NCI-H526 (cell line): ENCODE data around the gene SHISA5.
"Not testable (repeated sequence)": the region's sequence is repeated elsewhere in the genome, so short reads cannot be mapped to it uniquely, and the experiment has no call there.

Experiments
- DNase-seq, 2 experiments: peaks; one replicate each; lab custom pipeline; 2025; lab: John Stamatoyannopoulos, UW

Gene SHISA5, protein sequence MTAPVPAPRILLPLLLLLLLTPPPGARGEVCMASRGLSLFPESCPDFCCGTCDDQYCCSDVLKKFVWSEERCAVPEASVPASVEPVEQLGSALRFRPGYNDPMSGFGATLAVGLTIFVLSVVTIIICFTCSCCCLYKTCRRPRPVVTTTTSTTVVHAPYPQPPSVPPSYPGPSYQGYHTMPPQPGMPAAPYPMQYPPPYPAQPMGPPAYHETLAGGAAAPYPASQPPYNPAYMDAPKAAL

DNA sequence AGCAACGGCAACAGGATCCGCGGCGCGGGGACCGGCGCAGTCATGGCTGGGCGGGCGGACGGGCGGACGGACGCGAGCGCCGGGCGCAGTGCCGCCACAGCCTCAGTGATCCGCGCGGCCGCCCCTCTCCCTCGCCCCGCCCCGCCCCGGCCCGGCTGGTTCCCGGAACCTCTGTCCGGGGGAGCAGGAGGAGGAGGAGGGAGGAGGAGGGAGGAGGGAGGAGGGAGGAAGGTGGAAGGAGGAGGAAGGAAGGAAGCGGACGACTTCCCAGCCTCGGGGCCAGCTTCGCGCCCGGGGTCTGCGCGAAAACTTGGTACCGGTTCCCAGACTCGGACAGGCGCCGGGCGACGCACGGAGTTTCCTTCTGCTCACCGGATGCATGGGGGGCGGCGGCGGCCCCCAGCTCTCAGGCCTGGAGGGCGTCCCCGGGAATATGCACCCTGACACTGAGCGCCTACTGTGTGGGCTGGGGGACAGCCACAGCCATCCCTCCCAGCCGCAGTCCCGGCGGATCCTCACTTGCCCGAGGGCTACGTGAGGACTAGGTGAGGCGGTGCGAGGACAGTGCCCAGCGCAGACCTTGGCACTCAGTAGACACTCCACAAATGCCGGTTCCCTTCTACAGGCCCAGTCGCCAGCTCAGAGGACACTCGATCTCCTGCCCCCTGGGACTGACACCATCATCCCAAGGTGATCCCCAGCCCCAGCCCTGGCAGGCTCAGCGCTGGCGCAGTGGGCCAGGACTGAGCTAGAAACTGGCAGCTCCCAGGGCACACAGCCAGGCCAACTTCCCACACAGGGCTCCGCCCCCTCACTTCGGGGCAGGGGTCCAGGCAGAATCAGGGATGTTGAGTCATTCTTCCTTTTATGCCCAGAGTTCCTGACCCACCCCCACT is at the start of gene SHISA5:
Gene SHISA5 (minus strand): TSS at position 124 of the 896 bp plus-strand sequence. CDS start 80 bp downstream, at position 44.
- DNase-seq = peak in 1 of 2 experiments; percentile 57

GRCh38 chr3:48553361-48553760 is 49.4 kb upstream of the SHISA5 start:
- DNase-seq = no peak

- peak; percentile 21 to 56 for DNase-seq
Measured at GRCh38 chr3:48552111-48552951, 48.4 kb upstream of the SHISA5 start.

DNA sequence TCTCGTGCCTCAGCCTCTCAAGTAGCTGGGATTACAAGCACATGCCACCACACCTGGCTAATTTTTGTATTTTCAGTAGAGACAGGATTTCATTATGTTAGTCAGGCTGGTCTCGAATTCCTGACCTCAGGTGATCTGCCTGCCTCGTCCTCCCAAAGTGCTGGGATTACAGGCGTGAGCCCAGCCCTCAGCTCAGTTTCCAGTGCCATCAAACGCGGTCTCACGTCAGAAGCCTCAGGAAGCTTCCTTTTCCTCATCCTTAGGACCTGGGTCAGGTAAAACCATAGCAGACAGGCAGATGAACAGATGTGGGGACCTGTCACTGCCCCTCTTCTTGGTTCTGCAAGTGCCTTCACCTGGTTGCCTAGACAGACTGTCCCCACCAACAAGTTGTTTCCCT is 47.7 kb upstream of the SHISA5 start:
- DNase-seq = not testable (repeated sequence)

- DNase-seq = peak; percentile 26 to 82
Measured at GRCh38 chr3:48548729-48549705, 45.0 kb upstream of the SHISA5 start.

- DNase-seq = no peak
Measured at GRCh38 chr3:48548126-48548525, 44.2 kb upstream of the SHISA5 start.

DNA sequence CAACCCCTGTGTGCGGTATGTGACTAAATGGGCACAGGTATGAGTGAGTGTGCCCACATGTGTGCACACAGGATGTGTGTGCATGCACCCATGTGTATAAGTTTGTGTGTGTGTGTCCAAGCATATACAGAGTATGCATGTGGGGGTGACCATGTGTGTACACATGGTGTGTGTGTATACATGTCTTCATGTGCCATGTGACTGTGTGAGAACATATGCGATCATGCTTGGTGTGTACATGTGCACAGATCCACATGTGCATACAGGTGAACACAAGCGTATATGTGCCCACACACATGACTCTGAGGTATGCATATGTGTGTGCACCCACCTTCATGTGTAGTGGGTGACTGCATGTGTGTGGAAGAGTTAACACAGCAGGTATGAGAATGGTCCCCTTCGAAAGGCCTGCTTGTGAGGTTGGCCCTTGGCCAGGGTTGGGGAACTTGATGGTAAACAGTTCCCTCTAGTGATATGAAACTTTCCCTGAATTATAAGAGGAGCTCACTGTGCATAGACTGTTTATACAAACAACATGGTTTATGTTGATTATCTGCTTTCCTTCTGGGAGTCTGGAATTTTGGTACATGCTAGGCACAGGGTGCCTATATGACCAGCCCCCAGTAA is 42.3 kb upstream of the SHISA5 start:
- DNase-seq = no peak

DNA sequence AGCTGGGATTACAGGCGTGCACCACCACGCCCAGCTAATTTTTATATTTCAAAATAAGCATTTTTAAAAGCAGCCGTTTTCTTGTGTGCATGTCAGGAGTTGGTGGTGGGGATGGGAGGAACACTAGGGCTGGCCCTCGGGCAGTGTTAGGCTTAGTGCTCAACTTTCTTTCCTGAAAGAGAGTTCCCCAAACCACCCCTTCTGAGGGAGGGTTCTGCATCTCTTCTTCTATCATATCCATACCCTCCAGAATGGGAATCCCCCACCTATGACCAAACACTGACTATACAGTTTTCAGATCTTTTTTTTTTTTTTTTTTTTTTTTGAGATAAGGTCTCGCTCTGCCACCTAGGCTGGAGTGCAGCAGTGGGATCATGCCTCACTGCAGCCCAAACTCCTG is 40.2 kb upstream of the SHISA5 start:
- no peak for DNase-seq

- DNase-seq = no peak
Measured at GRCh38 chr3:48543271-48543866, 39.4 kb upstream of the SHISA5 start.

GRCh38 chr3:48538451-48538850 is 34.5 kb upstream of the SHISA5 start:
- no peak for DNase-seq

DNA sequence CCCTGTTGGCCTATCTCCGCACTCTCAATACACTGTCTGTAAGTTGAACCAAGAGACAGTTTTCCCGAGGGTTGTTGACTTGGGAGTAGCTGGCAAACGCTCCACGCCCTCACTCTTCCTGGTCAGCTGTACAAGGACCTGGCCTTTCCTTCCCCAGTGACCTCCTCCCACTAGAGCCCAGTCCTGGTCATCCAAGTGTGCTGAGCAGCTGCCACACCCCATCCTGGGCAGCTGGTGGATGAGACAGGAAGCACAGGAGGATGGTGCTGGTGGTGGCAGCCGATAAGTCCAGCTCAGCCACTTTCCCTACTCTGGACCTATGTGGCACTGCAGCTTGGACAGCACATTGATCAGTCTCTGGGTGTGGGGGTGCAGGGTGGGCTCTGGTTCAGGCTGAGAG is 32.8 kb upstream of the SHISA5 start:
- no peak for DNase-seq

- DNase-seq = no peak
Measured at GRCh38 chr3:48536116-48536515, 32.1 kb upstream of the SHISA5 start.

- DNase-seq = no peak
Measured at GRCh38 chr3:48535578-48535977, 31.6 kb upstream of the SHISA5 start.

DNA sequence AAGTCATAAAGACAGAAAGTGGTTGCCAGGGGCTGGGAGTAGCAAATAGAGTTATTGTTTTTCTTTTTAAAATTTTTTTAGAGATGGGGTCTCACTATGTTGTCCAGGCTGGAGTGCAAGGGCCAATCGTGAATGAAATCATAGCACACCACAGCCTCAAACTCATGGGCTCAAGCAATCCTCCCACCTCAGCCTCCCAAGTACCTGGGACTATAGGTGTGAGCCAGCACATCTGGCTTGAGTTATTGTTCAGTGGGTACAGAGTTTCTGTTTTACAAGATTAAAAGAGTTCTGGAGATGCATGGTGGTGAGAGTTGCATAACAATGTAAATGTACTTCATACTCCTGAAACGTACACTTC is 29.0 kb upstream of the SHISA5 start:
- no peak for DNase-seq

DNA sequence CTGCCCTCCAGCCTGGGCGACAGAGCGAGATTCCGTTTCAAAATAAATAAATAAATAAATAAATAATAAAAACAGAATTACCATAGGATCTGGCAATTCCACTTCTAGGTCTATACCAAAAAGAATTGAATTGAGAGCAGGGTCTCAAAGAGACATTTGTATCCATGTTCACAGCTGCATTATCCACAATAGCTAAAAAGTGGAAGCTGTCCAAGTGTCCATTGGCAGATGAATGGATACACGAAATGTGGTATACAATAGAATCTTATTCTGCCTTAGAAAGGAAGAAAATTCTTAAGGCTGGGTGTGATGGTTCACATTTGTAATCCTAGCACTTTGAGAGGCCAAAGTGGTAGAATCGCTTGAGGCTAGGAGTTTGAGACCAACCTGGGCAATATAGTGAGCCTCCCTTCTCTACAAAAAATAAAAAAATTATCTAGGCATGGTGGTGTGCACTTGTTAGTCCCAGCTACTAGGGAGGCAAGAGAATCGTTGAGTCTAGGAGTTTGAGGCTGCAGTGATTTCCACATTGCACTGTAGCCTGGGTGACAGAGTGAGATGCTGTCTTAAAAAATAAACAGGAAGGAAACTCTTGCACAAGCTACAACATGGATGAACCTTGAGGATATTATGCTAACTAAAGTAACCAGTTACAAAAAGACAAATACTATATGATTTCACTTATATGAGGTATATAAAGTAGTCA is 28.4 kb upstream of the SHISA5 start:
- no peak for DNase-seq

DNA sequence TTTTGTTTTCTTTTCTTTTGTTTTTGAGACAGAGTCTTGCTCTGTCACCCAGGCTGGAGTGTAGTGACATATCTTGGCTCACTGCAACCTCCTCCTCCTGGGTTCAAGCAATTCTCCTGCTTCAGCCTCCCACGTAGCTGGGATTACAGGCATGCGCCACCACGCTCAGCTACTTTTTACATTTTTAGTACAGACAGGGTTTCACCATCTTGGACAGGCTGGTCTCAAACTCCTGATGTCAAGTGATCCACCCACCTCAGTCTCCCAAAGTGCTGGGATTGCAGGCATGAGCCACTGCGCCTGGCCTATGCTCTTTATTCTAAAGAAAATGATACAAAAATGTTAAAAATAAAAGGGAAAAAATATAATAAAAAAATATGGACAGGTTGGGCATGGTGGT is 26.7 kb upstream of the SHISA5 start:
- DNase-seq = not testable (repeated sequence)

DNA sequence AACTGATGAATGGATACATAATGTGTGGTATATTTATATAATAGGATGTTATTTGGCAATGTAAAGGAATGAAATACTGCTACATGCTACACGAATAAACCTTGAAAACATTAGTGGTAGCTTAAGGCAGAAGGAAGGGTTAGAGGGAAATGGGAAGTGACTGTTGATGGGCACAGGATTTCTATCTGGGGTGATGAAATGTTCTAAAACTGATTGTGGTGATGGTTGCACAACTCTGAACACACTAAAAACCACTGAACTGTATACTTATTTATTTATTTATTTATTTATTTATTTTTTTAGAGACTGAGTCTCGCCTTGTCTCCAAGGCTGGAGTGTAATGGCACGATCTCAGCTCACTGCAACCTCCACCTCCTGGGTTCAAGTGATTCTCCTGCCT is 24.8 kb upstream of the SHISA5 start:
- no peak for DNase-seq

- no peak for DNase-seq
Measured at GRCh38 chr3:48528048-48528447, 24.1 kb upstream of the SHISA5 start.

GRCh38 chr3:48524970-48525369 is 21.0 kb upstream of the SHISA5 start:
- no peak for DNase-seq

GRCh38 chr3:48521635-48522034 is 17.7 kb upstream of the SHISA5 start:
- no peak for DNase-seq
